ENCODE data around the gene SBF2.

The SBF2 gene

GRCh38 chr11:9887472-9887871 is 406.5 kb downstream of the SBF2 start:
- no peak for DNase-seq (ENCODE audit: low read depth)
- no peak for TF ChIP-seq CTCF (IDR thresholded peaks at IDR 0.05; ENCODE audit: control insufficient read depth, insufficient read depth, low read depth, low read length, missing control alignments)
- no peak overlapping the region for H3K4me3 ChIP-seq (ENCODE audit: control insufficient read depth, low read depth, low read length)

- DNase-seq (ENCODE audit: low read depth): no peak
- H3K4me3 ChIP-seq (ENCODE audit: control insufficient read depth, low read depth, low read length): no peak overlapping the region
- TF ChIP-seq CTCF (IDR thresholded peaks at IDR 0.05; ENCODE audit: control insufficient read depth, insufficient read depth, low read depth, low read length, missing control alignments): no peak
Measured at GRCh38 chr11:9886595-9886994, 407.4 kb downstream of the SBF2 start.

- no peak overlapping the region for H3K4me3 ChIP-seq (ENCODE audit: control insufficient read depth, low read depth, low read length)
- DNase-seq (ENCODE audit: low read depth): no peak
Measured at GRCh38 chr11:9884601-9885000, 409.4 kb downstream of the SBF2 start.

GRCh38 chr11:9880657-9881056 is 413.4 kb downstream of the SBF2 start:
- no peak for DNase-seq (ENCODE audit: low read depth)
- no peak for TF ChIP-seq CTCF (IDR thresholded peaks at IDR 0.05; ENCODE audit: control insufficient read depth, insufficient read depth, low read depth, low read length, missing control alignments)

More at GRCh38 chr11:9884601-9885000, 409.4 kb downstream of the SBF2 start:
- TF ChIP-seq CTCF (IDR thresholded peaks at IDR 0.05; ENCODE audit: control insufficient read depth, insufficient read depth, low read depth, low read length, missing control alignments): no peak

GRCh38 chr11:9878936-9879335 is 415.1 kb downstream of the SBF2 start:
- H3K4me3 ChIP-seq (ENCODE audit: control insufficient read depth, low read depth, low read length): no peak overlapping the region
- no peak for DNase-seq (ENCODE audit: low read depth)

More at GRCh38 chr11:9880657-9881056, 413.4 kb downstream of the SBF2 start:
- no peak overlapping the region for H3K4me3 ChIP-seq (ENCODE audit: control insufficient read depth, low read depth, low read length)

GRCh38 chr11:9876331-9876730 is 417.7 kb downstream of the SBF2 start:
- no peak for DNase-seq (ENCODE audit: low read depth)
- no peak overlapping the region for H3K4me3 ChIP-seq (ENCODE audit: control insufficient read depth, low read depth, low read length)
- TF ChIP-seq CTCF (IDR thresholded peaks at IDR 0.05; ENCODE audit: control insufficient read depth, insufficient read depth, low read depth, low read length, missing control alignments): no peak

More at GRCh38 chr11:9878936-9879335, 415.1 kb downstream of the SBF2 start:
- TF ChIP-seq CTCF (IDR thresholded peaks at IDR 0.05; ENCODE audit: control insufficient read depth, insufficient read depth, low read depth, low read length, missing control alignments): no peak

- DNase-seq (ENCODE audit: low read depth): no peak
- no peak for TF ChIP-seq CTCF (IDR thresholded peaks at IDR 0.05; ENCODE audit: control insufficient read depth, insufficient read depth, low read depth, low read length, missing control alignments)
- no peak overlapping the region for H3K4me3 ChIP-seq (ENCODE audit: control insufficient read depth, low read depth, low read length)
Measured at GRCh38 chr11:9875862-9876261, 418.2 kb downstream of the SBF2 start.

All from AG09309 (cell line).